Activated CD4-positive, alpha-beta T cell treated with anti-CD3 and anti-CD28 coated beads for 36 hours (primary cell): Measurements from ENCODE around the gene MPZL3. TPM values are rescaled to one million over a fixed set of nuclear protein-coding genes. Genes with fewer than 3 reads are reported as not detected.

Experiments used
- ATAC-seq: fragments of 200-7000 bp; cut with Tn5 transposase; one replicate; pipeline ENCODE4 v1.10.0; 2021; ENCODE audit warnings: mild to moderate bottlenecking, moderate library complexity
- CTCF ChIA-PET: fragments of 350-600 bp; sonication (Branson Sonifier 250); formaldehyde crosslinking; loops from one replicate; lab custom pipeline; 2021; ENCODE audit warnings: antibody characterized with exemption; lab: Charles Lee
- POLR2A ChIA-PET: fragments of 350-600 bp; sonication (Branson Sonifier 250); formaldehyde crosslinking; loops from one replicate; lab custom pipeline; 2021; ENCODE audit warnings: antibody characterized with exemption, inconsistent platforms; lab: Charles Lee
- DNase-seq: peaks from one replicate; pipeline ENCODE4 v3.0.0-alpha.2; 2020
- H3K27ac Mint-ChIP-seq: one replicate; pipeline ENCODE4 v1.8.0; 2021; ENCODE audit warnings: mixed read lengths
- H3K27me3 Mint-ChIP-seq: one replicate; pipeline ENCODE4 v1.8.0; 2021; ENCODE audit warnings: mixed read lengths
- H3K36me3 Mint-ChIP-seq: one replicate; pipeline ENCODE4 v1.8.0; 2021; ENCODE audit warnings: low read depth, mixed read lengths
- H3K4me1 Mint-ChIP-seq: one replicate; pipeline ENCODE4 v1.8.0; 2021; ENCODE audit warnings: mixed read lengths
- H3K4me3 Mint-ChIP-seq: one replicate; pipeline ENCODE4 v1.8.0; 2021; ENCODE audit warnings: mild to moderate bottlenecking, moderate library complexity, mixed read lengths
- H3K9me3 Mint-ChIP-seq: one replicate; pipeline ENCODE4 v1.8.0; 2021; ENCODE audit warnings: low read depth, mixed read lengths
- intact Hi-C, 2 experiments: fragments of 100-400 bp; cut with DNase I in 1 of 2; cut with micrococcal nuclease in 1 of 2; formaldehyde crosslinking; loops; one replicate each; pipeline versions ENCODE4 v1.14.2 to v1.15.1; 2022 to 2024; cut with DNase I, micrococcal nuclease
- total RNA-seq, 2 experiments: library from RNA; stranded (reverse); gene quantifications; one replicate each; pipeline ENCODE4 v1.2.3, GENCODE V29; 2021

The MPZL3 gene
- total RNA-seq, 2 experiments from 2014 or later, result 45.9 to 53.2 TPM

GRCh38 chr11:118245936-118246562 lies 6.1 kb downstream of the MPZL3 start:
- intact Hi-C loops, result loop anchor here in 1 of 2 experiments (5.0 kb wide), 1 partner anchor 429 kb away; no protein-coding TSS in a partner anchor
- ChIA-PET CTCF (interaction anchor here (0.7 to 1.9 kb wide), 9 partner anchors 9 to 49 kb away, joined by 3 to 10 read pairs (median 4); partner anchors contain the start of gene JAML), POLR2A (interaction anchor here (0.7 kb wide), 1 partner anchor 13 kb away, joined by 4 read pairs; no protein-coding TSS in a partner anchor)
- ATAC-seq, result no peak
- DNase-seq, result no peak
- Mint-ChIP-seq H3K4me3 (no peak overlapping the region), H3K9me3 (peaks cover 3% of the 10 kb centered on the region), H3K4me1 (peaks cover 78% of the 10 kb centered on the region), H3K27ac (peak overlapping the region; percentile 94), H3K27me3 (no peaks in the 10 kb centered on the region), H3K36me3 (peaks cover 50% of the 10 kb centered on the region)

GRCh38 chr11:118243993-118244762 lies 8.0 kb downstream of the MPZL3 start:
- H3K4me3 Mint-ChIP-seq, result peak overlapping the region; percentile 77
- peaks cover 58% of the 10 kb centered on the region for H3K36me3 Mint-ChIP-seq
- ATAC-seq, result no peak
- H3K27me3 Mint-ChIP-seq, result no peaks in the 10 kb centered on the region
- intact Hi-C loops, result loop anchor here (5.0 kb wide), 5 partner anchors 63 to 328 kb away; partner anchors contain the start of genes ARCN1 (in 1 of the 2), CD3D (in 1 of the 2) and CD3G (in 1 of the 2)
- H3K9me3 Mint-ChIP-seq, result peaks cover 3% of the 10 kb centered on the region
- H3K27ac Mint-ChIP-seq, result peak overlapping the region; percentile 94
- H3K4me1 Mint-ChIP-seq, result peaks cover 81% of the 10 kb centered on the region
- ChIA-PET CTCF (interaction anchor here (0.6 to 1.2 kb wide), 6 partner anchors 24 to 395 kb away, joined by 3 to 4 read pairs (median 4); no protein-coding TSS in a partner anchor), POLR2A (interaction anchor here (0.8 kb wide), 1 partner anchor 46 kb away, joined by 3 read pairs; no protein-coding TSS in a partner anchor)
- DNase-seq, result no peak

GRCh38 chr11:118243161-118243560 lies 9.0 kb downstream of the MPZL3 start:
- ATAC-seq (no peak), DNase-seq (no peak)
- H3K9me3 Mint-ChIP-seq, result peaks cover 3% of the 10 kb centered on the region
- ChIA-PET POLR2A (interaction anchor here (0.6 to 2.3 kb wide), 4 partner anchors 8 to 65 kb away, joined by 3 to 9 read pairs (median 6); partner anchors contain the start of gene CD3E), CTCF (interaction anchor here (1.1 to 3.0 kb wide), 5 partner anchors 19 to 58 kb away, joined by 3 to 14 read pairs (median 4); no protein-coding TSS in a partner anchor)
- peak overlapping the region; percentile 94 for H3K27ac Mint-ChIP-seq
- H3K27me3 Mint-ChIP-seq, result no peaks in the 10 kb centered on the region
- H3K36me3 Mint-ChIP-seq, result peaks cover 64% of the 10 kb centered on the region
- peaks cover 87% of the 10 kb centered on the region for H3K4me1 Mint-ChIP-seq
- intact Hi-C loops, result loop anchor here (5.0 kb wide), 5 partner anchors 64 to 329 kb away; partner anchors contain the start of genes ARCN1 (in 1 of the 2), CD3D (in 1 of the 2) and CD3G (in 1 of the 2)
- peak overlapping the region; percentile 77 for H3K4me3 Mint-ChIP-seq

GRCh38 chr11:118241764-118242098 lies 10.4 kb downstream of the MPZL3 start:
- ChIA-PET POLR2A (interaction anchor here (1.0 to 3.9 kb wide), 7 partner anchors 9 to 100 kb away, joined by 3 to 42 read pairs (median 6); partner anchors contain the start of genes CD3D and JAML), CTCF (interaction anchor here (0.6 to 3.8 kb wide), 13 partner anchors 11 to 1192 kb away, joined by 3 to 16 read pairs (median 4); partner anchors contain the start of gene JAML)
- Mint-ChIP-seq H3K4me3 (peak overlapping the region; percentile 77), H3K36me3 (peaks cover 69% of the 10 kb centered on the region), H3K4me1 (peaks cover 88% of the 10 kb centered on the region), H3K9me3 (no peaks in the 10 kb centered on the region), H3K27me3 (no peaks in the 10 kb centered on the region), H3K27ac (peak overlapping the region; percentile 94)
- DNase-seq (no peak), ATAC-seq (no peak)
- intact Hi-C loops, result loop anchor here (1.0 to 5.0 kb wide), 15 partner anchors 8 to 1009 kb away; partner anchors contain the start of genes CD3D (in 2 of the 2), ARCN1 (in 1 of the 2), CD3G (in 1 of the 2) and KMT2A (in 1 of the 2)

GRCh38 chr11:118240999-118241763 lies 11.0 kb downstream of the MPZL3 start:
- Mint-ChIP-seq H3K27me3 (no peaks in the 10 kb centered on the region), H3K4me3 (peak overlapping the region; percentile 77), H3K36me3 (peaks cover 73% of the 10 kb centered on the region), H3K4me1 (peaks cover 88% of the 10 kb centered on the region), H3K27ac (peak overlapping the region; percentile 94), H3K9me3 (no peaks in the 10 kb centered on the region)
- DNase-seq (peak; percentile 82), ATAC-seq (peak; percentile 87)
- ChIA-PET POLR2A (interaction anchor here (0.7 to 3.9 kb wide), 7 partner anchors 9 to 119 kb away, joined by 5 to 42 read pairs (median 6); partner anchors contain the start of genes CD3D and JAML), CTCF (interaction anchor here (0.6 to 3.8 kb wide), 12 partner anchors 11 to 1192 kb away, joined by 3 to 16 read pairs (median 4); partner anchors contain the start of gene JAML)
- intact Hi-C loops, result loop anchor here (1.0 to 5.0 kb wide), 15 partner anchors 8 to 1009 kb away; partner anchors contain the start of genes CD3D (in 2 of the 2), ARCN1 (in 1 of the 2), CD3G (in 1 of the 2) and KMT2A (in 1 of the 2)

- ChIA-PET POLR2A (interaction anchor here (1.1 to 3.9 kb wide), 5 partner anchors 12 to 99 kb away, joined by 3 to 42 read pairs (median 10); partner anchors contain the start of genes JAML and MPZL3), CTCF (interaction anchor here (0.6 to 3.8 kb wide), 11 partner anchors 13 to 856 kb away, joined by 3 to 16 read pairs (median 4); partner anchors contain the start of gene JAML)
- H3K36me3 Mint-ChIP-seq, result peaks cover 76% of the 10 kb centered on the region
- H3K4me3 Mint-ChIP-seq, result peak overlapping the region; percentile 77
- ATAC-seq (no peak), DNase-seq (no peak)
- H3K27ac Mint-ChIP-seq, result peak overlapping the region; percentile 94
- no peaks in the 10 kb centered on the region for H3K9me3 Mint-ChIP-seq
- peaks cover 88% of the 10 kb centered on the region for H3K4me1 Mint-ChIP-seq
- no peaks in the 10 kb centered on the region for H3K27me3 Mint-ChIP-seq
- intact Hi-C loops, result loop anchor here (1.0 to 5.0 kb wide), 10 partner anchors 12 to 333 kb away; partner anchors contain the start of genes CD3D (in 2 of the 2), ARCN1 (in 1 of the 2), CD3G (in 1 of the 2) and KMT2A (in 1 of the 2)
Observed at GRCh38 chr11:118239509-118240205, 12.5 kb downstream of the MPZL3 start.

- Mint-ChIP-seq H3K27me3 (no peaks in the 10 kb centered on the region), H3K4me3 (peak overlapping the region; percentile 77), H3K27ac (peak overlapping the region; percentile 94), H3K9me3 (no peaks in the 10 kb centered on the region), H3K36me3 (peaks cover 77% of the 10 kb centered on the region), H3K4me1 (peaks cover 88% of the 10 kb centered on the region)
- CTCF ChIA-PET, result interaction anchor here (0.6 to 3.8 kb wide), 9 partner anchors 13 to 56 kb away, joined by 3 to 16 read pairs (median 4); partner anchors contain the start of gene JAML
- POLR2A ChIA-PET, result interaction anchor here (0.9 to 3.9 kb wide), 5 partner anchors 13 to 100 kb away, joined by 3 to 42 read pairs (median 10); partner anchors contain the start of genes JAML and MPZL3
- ATAC-seq (peak; percentile 9), DNase-seq (no peak)
- intact Hi-C loops, result loop anchor here in 1 of 2 experiments (1.0 kb wide), 1 partner anchor 12 kb away; no protein-coding TSS in a partner anchor
Observed at GRCh38 chr11:118238929-118239328, 13.2 kb downstream of the MPZL3 start.

- POLR2A ChIA-PET, result interaction anchor here (0.9 to 3.9 kb wide), 2 partner anchors 13 to 40 kb away, joined by 7 to 42 read pairs; partner anchors contain the start of gene JAML
- H3K4me1 Mint-ChIP-seq, result peaks cover 88% of the 10 kb centered on the region
- intact Hi-C loops, result no loop called here
- H3K9me3 Mint-ChIP-seq, result no peaks in the 10 kb centered on the region
- peak overlapping the region; percentile 77 for H3K4me3 Mint-ChIP-seq
- peak overlapping the region; percentile 94 for H3K27ac Mint-ChIP-seq
- CTCF ChIA-PET, result interaction anchor here (1.5 to 2.1 kb wide), 3 partner anchors 24 to 40 kb away, joined by 4 to 11 read pairs (median 4); no protein-coding TSS in a partner anchor
- no peak for DNase-seq
- no peaks in the 10 kb centered on the region for H3K27me3 Mint-ChIP-seq
- no peak for ATAC-seq
- peaks cover 80% of the 10 kb centered on the region for H3K36me3 Mint-ChIP-seq
Observed at GRCh38 chr11:118238421-118238820, 13.7 kb downstream of the MPZL3 start.

DNA sequence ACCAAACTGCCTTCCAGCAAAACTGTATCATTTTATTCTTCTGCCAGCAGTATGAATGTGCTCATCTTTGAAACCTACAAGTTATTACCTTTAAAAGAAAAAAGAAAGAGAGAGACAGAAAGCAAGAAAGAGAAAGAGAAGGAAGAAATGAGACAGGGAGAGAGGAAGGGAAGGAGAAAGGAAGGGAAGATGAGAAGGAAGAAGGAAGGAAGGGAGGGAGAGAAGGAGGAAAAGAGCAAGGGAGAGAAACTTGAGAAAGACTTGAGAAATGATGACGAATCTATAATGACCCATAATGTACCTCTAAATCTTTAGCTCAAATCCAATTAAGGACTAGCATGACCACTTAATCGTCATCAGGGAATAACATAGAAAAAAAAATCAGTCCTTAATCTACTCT lies 16.0 kb downstream of the MPZL3 start:
- no peaks in the 10 kb centered on the region for H3K9me3 Mint-ChIP-seq
- ATAC-seq (no peak), DNase-seq (no peak)
- H3K27me3 Mint-ChIP-seq, result no peaks in the 10 kb centered on the region
- intact Hi-C loops, result no loop called here
- peaks cover 79% of the 10 kb centered on the region for H3K4me1 Mint-ChIP-seq
- H3K27ac Mint-ChIP-seq, result peak overlapping the region; percentile 89
- POLR2A ChIA-PET, result interaction anchor here (1.8 kb wide), 1 partner anchor 20 kb away, joined by 6 read pairs; no protein-coding TSS in a partner anchor
- peaks cover 83% of the 10 kb centered on the region for H3K36me3 Mint-ChIP-seq
- H3K4me3 Mint-ChIP-seq, result peak overlapping the region; percentile 28
- CTCF ChIA-PET, result interaction anchor here (0.7 to 2.2 kb wide), 3 partner anchors 12 to 64 kb away, joined by 3 to 11 read pairs (median 3); partner anchors contain the start of gene JAML
